ENCODE data around the gene TEP1. TPM values are rescaled to one million over a fixed set of nuclear protein-coding genes. Genes with fewer than 3 reads are reported as not detected.

TEP1 gene
- total RNA-seq (2021; fragmentation: NEBNext Ultra II Directional; extraction: Animal tissue kit (Norgen Biotek cat#: 25700)) (9.6 and 10.7 TPM in 2 replicates), polyA plus RNA-seq (2011; rRNA removed) (6.9 and 8.7 TPM in 2 replicates), polyA minus RNA-seq (2011; rRNA and poly(A)+ RNA removed) (23.1 and 35.5 TPM in 2 replicates)
- polyA plus RNA-seq (2011; cell fraction: cytosol; rRNA removed): 6.0 TPM
- polyA plus RNA-seq (2011; cell fraction: nucleus; rRNA removed): 30.3 TPM
- polyA plus RNA-seq (2012, experiment 1 of 2): 8.0 to 12.1 TPM (median 9.1 TPM) in 4 replicates
- 6.2 TPM for polyA plus RNA-seq (2012, experiment 2 of 2)
- 8.6 TPM for polyA plus RNA-seq (2013, experiment 1 of 2)
- 7.6 TPM for polyA plus RNA-seq (2013, experiment 2 of 2)
- 9.6 TPM for polyA minus RNA-seq (2011; cell fraction: cytosol; rRNA and poly(A)+ RNA removed)
- 21.5 TPM for polyA minus RNA-seq (2011; cell fraction: nucleus; rRNA and poly(A)+ RNA removed)
- long read RNA-seq, experiment 1, partial matches to known transcripts: 0 of 1 reads
- long read RNA-seq, experiment 1, other reads (novel, unspliced or antisense): 1 of 1 reads
- long read RNA-seq, experiment 2: 0 reads

- DNase-seq (ENCODE audit: low read depth in 1 of 2, low spot score in 2 of 2) (peak; percentile 31 to 83), FAIRE-seq (no peak)
- Histone ChIP-seq H2BK15ac (ENCODE audit: low read length) (0 out of 2 replicates have a peak within 1 kb of the TSS, but pooled peaks have one; percentile 5), H2BK12ac (ENCODE audit: low read depth, low read length) (peak within 1 kb of the TSS; percentile 92; the same call in 1 of the 2 replicates), H3K14ac (ENCODE audit: insufficient read length) (no peak within 1 kb of the TSS), H2BK120ac (replicated peaks; ENCODE audit: low read depth, low read length) (no peak within 1 kb of the TSS), H4K20me1 (replicated peaks in 1 of 2; ENCODE audit: control insufficient read depth in 1 of 2, insufficient read depth in 2 of 2, low read length in 2 of 2) (no peaks in the 10 kb centered on the region), H3K9ac (replicated peaks in 1 of 4; ENCODE audit: extremely low read depth in 1 of 4, low read depth in 3 of 4, low read length in 3 of 4) (peak within 1 kb of the TSS; percentile 49 to 81 (median 60)), H3K36me3 (ENCODE audit: control insufficient read depth in 2 of 4, insufficient read depth in 4 of 4, low read length in 3 of 4) (no peaks in the 10 kb centered on the region; a peak in 1 of 8 replicates), H4K8ac (ENCODE audit: extremely low read depth, insufficient read depth, low read length) (peak within 1 kb of the TSS; percentile 92; the same call in 1 of the 2 replicates), H3K27me3 (replicated peaks in 1 of 4; ENCODE audit: control insufficient read depth in 3 of 4, extremely low read depth in 1 of 4, insufficient read depth in 3 of 4, low read length in 3 of 4) (no peaks in the 10 kb centered on the region), H2AFZ (ENCODE audit: low read length) (peak within 1 kb of the TSS; percentile 37), H3K79me1 (ENCODE audit: low read depth, low read length) (0 out of 2 replicates have a peak, but pooled peaks cover 3% of the 10 kb centered on the region), H3K23me2 (ENCODE audit: low read depth, low read length) (peaks cover 7% of the 10 kb centered on the region), H4K91ac (replicated peaks; ENCODE audit: insufficient read length, low read length) (peak within 1 kb of the TSS; percentile 34), H3K18ac (ENCODE audit: extremely low read depth, low read length) (peak within 1 kb of the TSS; percentile 78), H3K4me3 (ENCODE audit: extremely low read depth in 1 of 4, insufficient read depth in 2 of 4, low read depth in 3 of 4, low read length in 4 of 4) (peak within 1 kb of the TSS; percentile 91 to 97 (median 92)), H2AK5ac (ENCODE audit: low read depth, low read length) (no peak within 1 kb of the TSS), H3K27ac (ENCODE audit: low read depth, low read length) (no peak within 1 kb of the TSS; the same call in 1 of the 2 replicates), H3K79me2 (ENCODE audit: control insufficient read depth in 1 of 2, insufficient read depth in 2 of 2, low read length in 2 of 2) (no peaks in the 10 kb centered on the region; a peak in 1 of 4 replicates), H3K4ac (replicated peaks; ENCODE audit: insufficient read length, low read depth, low read length) (no peak within 1 kb of the TSS), H4K5ac (ENCODE audit: insufficient read length, low read depth, low read length) (peak within 1 kb of the TSS; percentile 74), H2BK20ac (ENCODE audit: low read length) (no peak within 1 kb of the TSS), H3K4me1 (replicated peaks in 1 of 4; ENCODE audit: control insufficient read depth in 3 of 4, insufficient read depth in 4 of 4, low read length in 3 of 4) (peaks cover 0 to 5% (median 3%) of the 10 kb centered on the region in 4 experiments; a peak in 3 of 7 replicates), H3K23ac (ENCODE audit: insufficient read length) (no peak within 1 kb of the TSS), H3K4me2 (ENCODE audit: insufficient read depth in 1 of 2, low read depth in 2 of 2, low read length in 2 of 2) (peak within 1 kb of the TSS; percentile 68 to 81), H3K56ac (replicated peaks; ENCODE audit: insufficient read length, low read depth, low read length) (peak within 1 kb of the TSS; percentile 60), H3K9me3 (ENCODE audit: insufficient read depth in 2 of 2, low read depth in 1 of 2, low read length in 1 of 2) (no peaks in the 10 kb centered on the region), H2BK5ac (ENCODE audit: low read depth, low read length) (no peak within 1 kb of the TSS)
- ChIA-PET CTCF (ENCODE audit: partially characterized antibody) (interaction anchor here (0.9 to 3.7 kb wide), 5 partner anchors 11 to 195 kb away, joined by 3 to 35 read pairs (median 9); partner anchors contain the start of genes APEX1 and OSGEP), POLR2A (ENCODE audit: partially characterized antibody) (interaction anchor here (0.6 to 3.4 kb wide), 15 partner anchors 9 to 198 kb away, joined by 3 to 23 read pairs (median 3); partner anchors contain the start of genes APEX1, OSGEP and PARP2)
- 2% methylated on average over 43 of the region's 43 CpGs; no CpG with 5 or more reads in 1 of the 2 experiments for WGBS, 2 experiments (ENCODE audit: extremely low coverage in 1 of 2, insufficient coverage in 1 of 2, insufficient read length in 1 of 2, insufficient replicate concordance in 2 of 2, low coverage in 1 of 2, low lambda C conversion rate in 2 of 2, missing lambda C conversion rate in 1 of 2)
- TF ChIP-seq SIN3A (conservative IDR thresholded peaks at IDR 0.05 in 1 of 2, IDR thresholded peaks at IDR 0.05 in 1 of 2; ENCODE audit: low read depth in 1 of 2, low read length in 2 of 2) (peak in 1 of 2 experiments; percentile 62; a peak in 1 of 4 replicates), KDM4A (IDR thresholded peaks at IDR 0.05; ENCODE audit: low read depth, low read length, severe bottlenecking) (peak; percentile 98), ZNF274 (IDR thresholded peaks at IDR 0.05; ENCODE audit: borderline replicate concordance, extremely low read depth, low read length) (no peak), SP2 (IDR thresholded peaks at IDR 0.05; ENCODE audit: low read length) (no peak), CBX8 (IDR thresholded peaks at IDR 0.05; ENCODE audit: borderline replicate concordance, low read depth, low read length) (no peak), SAP30 (IDR thresholded peaks at IDR 0.05; ENCODE audit: insufficient read depth, insufficient replicate concordance, low read length) (peak; percentile 46), ASH2L (IDR thresholded peaks at IDR 0.05; ENCODE audit: low read length) (peak; percentile 90), TAF1 (IDR thresholded peaks at IDR 0.05; ENCODE audit: low read depth, low read length) (0 out of 2 replicates have a peak, but pooled peaks have one; percentile 55)
These were observed at the start of gene TEP1 for GRCh38 chr14:20412876-20413743. Gene TEP1, minus strand, starts transcription at chr14:20413501. Its CDS starts 5,062 bp downstream, at chr14:20408439.
